Measurements from ENCODE around the gene TNFRSF19.

Gene TNFRSF19

DNA sequence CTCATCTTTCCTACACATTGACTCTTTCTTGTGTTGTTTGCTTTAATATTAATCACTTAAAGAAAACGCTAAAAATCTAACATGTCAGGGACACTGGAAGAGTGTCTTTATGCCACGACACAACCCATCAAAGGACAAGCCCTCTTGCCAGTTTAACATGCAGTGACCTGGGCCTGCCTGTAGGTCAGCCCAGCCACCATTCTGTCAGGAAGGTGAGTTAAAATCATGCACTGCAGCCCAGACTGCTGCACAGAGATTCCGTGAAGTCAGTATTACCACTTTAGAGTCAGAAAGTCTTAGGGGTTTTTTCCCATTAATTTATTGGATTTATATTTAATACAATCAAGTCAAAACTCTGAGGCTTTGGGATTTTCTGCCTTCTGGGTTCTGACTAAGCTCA lies 58.0 kb downstream of the TNFRSF19 start:
- TF ChIP-seq, protein P1, sequence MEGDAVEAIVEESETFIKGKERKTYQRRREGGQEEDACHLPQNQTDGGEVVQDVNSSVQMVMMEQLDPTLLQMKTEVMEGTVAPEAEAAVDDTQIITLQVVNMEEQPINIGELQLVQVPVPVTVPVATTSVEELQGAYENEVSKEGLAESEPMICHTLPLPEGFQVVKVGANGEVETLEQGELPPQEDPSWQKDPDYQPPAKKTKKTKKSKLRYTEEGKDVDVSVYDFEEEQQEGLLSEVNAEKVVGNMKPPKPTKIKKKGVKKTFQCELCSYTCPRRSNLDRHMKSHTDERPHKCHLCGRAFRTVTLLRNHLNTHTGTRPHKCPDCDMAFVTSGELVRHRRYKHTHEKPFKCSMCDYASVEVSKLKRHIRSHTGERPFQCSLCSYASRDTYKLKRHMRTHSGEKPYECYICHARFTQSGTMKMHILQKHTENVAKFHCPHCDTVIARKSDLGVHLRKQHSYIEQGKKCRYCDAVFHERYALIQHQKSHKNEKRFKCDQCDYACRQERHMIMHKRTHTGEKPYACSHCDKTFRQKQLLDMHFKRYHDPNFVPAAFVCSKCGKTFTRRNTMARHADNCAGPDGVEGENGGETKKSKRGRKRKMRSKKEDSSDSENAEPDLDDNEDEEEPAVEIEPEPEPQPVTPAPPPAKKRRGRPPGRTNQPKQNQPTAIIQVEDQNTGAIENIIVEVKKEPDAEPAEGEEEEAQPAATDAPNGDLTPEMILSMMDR (IDR thresholded peaks at IDR 0.05; ENCODE audit: insufficient read depth, missing control alignments) = no peak
- DNase-seq (ENCODE audit: insufficient read length, low spot score) (no peak), FAIRE-seq (no peak)

DNA sequence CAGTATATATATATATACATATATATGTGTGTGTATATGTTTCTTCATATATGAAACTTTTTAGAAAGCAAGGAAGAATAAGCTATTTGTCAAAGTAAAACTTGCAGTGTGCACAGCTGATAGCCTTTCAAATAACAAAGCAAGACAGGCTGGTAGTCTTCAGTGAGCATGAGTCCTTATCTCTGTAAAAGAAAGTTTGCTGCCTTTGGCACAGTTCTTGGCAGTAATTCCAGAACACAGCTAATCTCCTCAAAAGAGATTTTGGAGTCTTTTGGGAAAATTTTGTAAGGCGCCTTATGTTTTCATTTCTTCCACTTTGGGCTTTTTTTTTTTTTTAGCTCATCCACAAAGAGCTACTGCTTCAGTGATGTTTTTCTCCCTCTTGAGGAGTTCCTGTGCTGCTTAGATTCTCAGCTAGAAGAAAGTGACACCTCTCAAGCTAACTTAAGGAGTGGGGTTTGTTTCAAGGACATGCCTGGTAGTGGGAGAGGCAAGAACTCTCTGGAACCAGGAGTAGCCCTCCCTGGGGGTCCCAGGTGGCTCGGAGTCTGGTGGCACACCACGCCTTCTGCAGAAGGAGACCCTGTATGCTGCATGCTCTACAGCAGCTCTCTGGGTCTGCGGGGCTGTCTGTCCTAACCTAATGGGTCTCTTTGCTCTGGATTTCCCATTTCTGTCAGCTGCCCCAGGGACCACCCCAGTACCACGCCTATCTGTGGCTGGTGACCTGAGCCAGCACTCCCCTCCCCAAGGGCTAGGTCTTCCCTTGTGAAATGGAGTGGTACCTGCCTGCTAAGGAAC lies 58.8 kb downstream of the TNFRSF19 start:
- DNase-seq (ENCODE audit: insufficient read length, low spot score) (no peak), FAIRE-seq (no peak)
- TF ChIP-seq, protein P1 (IDR thresholded peaks at IDR 0.05; ENCODE audit: insufficient read depth, missing control alignments) = no peak

DNA sequence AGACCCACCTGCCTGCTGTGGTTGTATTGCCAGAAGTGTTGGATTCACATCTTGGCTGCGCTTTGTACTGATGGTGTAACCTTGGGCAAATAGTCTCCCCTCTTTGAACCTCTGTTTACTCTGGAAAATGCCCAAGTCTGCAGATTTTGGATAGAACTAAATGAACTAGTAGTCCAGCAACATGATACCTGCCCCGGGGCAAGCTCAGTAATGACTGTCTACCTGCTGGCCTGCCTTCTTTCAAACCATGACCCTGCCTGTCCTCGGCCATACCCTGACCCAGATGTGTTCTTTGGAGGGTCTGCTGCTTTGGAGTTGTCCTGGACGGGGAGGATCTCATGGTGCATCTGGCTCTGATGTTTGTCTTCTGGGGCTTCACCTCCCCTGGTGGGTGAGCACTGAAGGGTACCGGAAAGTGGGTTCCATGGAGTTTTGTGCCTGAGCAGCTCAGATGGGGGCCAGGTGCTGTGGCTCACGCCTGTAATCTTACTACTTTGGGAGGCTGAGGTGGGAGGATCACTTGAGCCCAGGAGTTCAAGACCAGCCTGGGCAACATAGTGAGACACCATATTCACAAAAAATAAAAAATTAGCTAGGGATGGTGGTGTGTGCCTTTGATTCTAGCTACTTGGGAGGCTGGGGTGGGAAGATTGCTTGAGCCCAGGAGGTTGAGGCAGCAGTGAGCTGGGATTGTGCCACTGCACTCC lies 59.5 kb downstream of the TNFRSF19 start:
- TF ChIP-seq, protein P1 (IDR thresholded peaks at IDR 0.05; ENCODE audit: insufficient read depth, missing control alignments) = no peak
- FAIRE-seq (no peak), DNase-seq (ENCODE audit: insufficient read length, low spot score) (no peak)

DNA sequence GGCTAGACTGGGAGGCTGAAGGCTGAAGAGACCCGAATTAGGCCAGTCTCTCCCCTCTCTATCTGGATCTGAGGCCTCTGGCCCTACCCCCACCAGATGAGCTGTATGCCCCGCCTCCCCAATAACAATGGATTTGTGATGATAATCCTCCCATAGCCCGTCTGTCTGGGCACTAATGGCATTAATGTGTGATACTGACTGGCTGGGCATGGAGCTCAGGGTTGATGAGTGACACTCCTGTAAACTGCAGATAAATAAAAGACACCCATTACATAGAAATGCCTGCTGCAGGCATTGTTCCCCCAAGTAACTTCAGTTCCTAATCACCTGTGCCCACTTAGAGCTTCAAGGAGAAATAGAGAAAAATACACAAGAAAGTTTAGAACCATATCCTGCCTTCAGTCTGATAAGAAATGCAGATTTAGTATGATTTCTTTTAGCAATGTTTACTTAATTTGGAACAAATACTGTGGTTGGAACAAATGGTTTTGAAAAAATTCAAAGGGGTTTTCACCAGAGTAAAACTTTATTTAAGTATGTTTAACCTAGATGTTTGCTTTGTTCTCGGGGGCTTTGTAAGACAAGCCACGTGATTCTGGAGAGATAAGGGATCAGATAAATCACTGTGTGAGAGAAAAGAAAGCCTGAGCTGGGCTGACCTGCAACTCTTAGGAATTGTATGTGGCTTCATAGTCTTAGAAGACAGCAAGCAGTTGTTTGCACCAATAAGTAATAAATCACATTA lies 60.3 kb downstream of the TNFRSF19 start:
- TF ChIP-seq, protein P1 (IDR thresholded peaks at IDR 0.05; ENCODE audit: insufficient read depth, missing control alignments) = no peak
- DNase-seq (ENCODE audit: insufficient read length, low spot score) (peak; percentile 41), FAIRE-seq (no peak)

DNA sequence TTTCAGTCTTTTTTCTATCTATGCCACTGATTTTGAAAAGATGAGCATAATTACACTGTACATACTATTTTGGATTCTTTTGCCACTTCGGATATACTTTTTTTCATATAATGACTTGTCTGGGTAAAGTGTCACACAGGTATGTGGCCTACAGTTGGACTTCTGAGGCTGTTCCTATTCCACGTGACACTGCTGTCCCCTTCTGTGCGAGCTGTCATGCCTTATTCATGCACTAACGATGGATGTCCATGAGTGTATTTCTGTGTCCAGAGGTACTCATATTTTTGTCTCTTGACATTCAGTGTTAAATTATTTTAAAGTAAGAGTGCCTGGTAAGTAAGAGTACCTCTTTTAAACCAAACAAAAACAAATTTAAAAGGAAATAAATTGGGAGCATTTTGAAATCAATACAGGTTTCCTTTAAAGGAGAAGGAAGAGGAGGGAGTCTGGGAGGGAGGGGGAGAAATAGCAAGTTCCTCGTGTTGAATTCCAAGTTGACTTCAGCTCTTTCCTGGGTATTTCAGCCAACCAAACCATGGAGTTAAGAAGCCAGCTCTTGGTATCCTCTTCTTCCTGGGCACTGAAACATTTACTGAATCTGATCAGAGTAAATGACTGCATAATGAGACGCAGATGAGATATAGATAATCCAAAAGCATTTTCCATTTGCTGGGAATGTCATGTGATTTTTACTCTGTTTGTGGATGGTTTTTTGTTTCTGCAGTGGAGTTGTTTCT lies 61.3 kb downstream of the TNFRSF19 start:
- TF ChIP-seq, protein P1 (IDR thresholded peaks at IDR 0.05; ENCODE audit: insufficient read depth, missing control alignments) = no peak
- FAIRE-seq (no peak), DNase-seq (ENCODE audit: insufficient read length, low spot score) (no peak)

DNA sequence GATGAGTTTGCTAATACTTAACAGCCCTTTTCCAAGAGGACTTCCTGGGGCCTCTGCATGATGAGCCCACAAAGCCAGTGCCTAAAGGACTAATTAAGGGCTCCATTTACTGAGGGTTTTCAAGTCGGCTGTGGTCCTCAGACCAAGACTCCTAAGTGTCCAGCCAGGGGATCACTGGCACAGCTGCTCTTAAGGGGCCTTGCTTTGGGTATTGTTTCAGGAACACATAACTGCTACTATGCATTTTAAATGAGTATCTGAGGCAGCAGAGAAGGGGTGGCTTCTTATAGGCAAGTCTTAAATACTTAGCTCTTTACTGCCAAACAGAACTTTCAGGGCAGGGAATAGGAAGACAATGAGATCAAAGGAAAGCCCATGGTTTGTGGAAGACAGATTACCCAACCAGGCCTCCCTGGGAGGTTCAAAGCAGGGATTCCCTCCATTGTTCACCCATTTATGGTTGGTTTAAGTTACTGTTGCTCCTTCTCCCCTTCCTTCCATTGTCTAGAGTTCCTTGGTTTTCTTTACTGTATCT lies 61.9 kb downstream of the TNFRSF19 start:
- no peak for DNase-seq (ENCODE audit: insufficient read length, low spot score)
- FAIRE-seq = no peak
- TF ChIP-seq, protein P1 (IDR thresholded peaks at IDR 0.05; ENCODE audit: insufficient read depth, missing control alignments) = no peak

Data from D721Med (cell line).